Cerebellar nuclear complex (tissue), 1 donor: ENCODE data around the gene PUM1.
"Not testable (repeated sequence)": the region's sequence is repeated elsewhere in the genome, so short reads cannot be mapped to it uniquely, and the experiment has no call there.

Experiments
- DNase-seq, 2 experiments: peaks; one replicate each; lab custom pipeline; 2025; lab: John Stamatoyannopoulos, UW

PUM1 gene

DNA sequence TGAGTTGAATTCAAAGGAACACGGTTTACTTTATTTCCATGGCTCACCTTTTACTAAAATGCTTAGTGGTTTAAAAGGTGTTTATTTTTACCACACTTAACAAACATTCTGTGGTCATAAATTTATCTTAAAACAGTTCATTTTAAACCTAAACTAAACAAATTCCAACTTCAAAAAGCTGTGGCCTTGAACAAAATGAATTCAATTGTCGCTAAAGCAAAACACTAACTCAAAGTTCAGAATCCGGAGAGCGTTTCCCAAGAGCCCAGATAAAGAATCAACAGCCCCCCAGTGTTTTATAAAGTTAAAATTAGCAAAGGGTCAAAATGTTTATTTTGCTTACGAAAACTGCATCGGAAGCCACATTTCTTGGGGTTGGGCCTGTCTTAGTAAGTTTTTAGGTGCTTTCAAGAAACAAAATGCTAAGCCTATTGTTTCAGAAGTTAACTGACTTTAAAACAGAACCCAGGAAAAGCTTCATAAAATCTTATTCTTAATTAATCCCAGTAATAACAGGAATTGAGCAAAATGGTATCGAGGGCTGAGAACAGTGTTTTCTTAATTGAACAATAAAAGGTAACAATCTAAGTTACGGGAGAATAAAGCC is 1.3 kb downstream of the PUM1 start:
- no peak for DNase-seq

GRCh38 chr1:31063631-31064030 is 1.9 kb downstream of the PUM1 start:
- no peak for DNase-seq

DNA sequence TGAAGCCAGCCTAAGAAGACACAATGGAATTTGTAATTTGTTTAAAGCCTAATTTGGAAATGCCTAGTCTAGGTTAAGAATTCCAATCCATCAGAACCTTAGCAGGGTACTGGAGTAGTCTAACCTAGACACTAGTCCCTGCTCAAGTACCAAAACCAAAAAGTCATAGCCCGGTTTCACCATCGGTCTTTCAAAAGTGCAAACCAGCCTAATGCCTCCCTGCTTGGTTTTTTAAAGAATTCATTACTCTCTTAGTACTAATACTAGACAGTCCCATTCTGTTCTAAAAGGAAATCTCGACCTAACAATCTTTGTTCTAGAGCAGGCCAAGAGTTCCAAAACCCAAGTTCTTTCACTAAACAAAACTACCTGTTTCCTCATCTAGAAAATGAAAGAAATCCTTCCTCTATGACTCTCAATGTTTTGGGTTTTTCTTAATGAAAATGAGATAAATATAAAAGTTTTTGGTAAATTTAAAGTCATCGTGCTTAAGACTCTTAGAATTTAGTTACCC is 2.6 kb downstream of the PUM1 start:
- DNase-seq, result no peak

- not testable (repeated sequence) for DNase-seq
Observed at GRCh38 chr1:31062162-31062866, 3.2 kb downstream of the PUM1 start.

DNA sequence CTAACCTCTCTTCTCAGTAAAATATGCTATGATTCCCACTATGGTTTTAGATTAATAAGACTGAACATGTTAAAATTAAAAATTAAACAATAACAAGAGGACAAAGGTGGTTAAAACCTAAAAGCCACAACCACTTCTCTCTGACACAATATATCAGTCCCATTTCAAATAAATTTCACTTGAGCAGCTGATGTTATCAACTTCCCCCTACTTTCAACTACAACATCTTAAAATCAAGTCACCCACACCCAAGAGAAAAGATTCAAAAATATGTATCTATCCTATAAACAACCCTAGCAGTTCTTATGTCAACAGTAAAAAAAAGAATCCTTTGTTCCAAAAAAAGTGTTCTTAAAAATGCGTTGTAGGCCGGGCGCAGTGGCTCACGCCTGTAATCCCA is 7.5 kb downstream of the PUM1 start:
- no peak for DNase-seq

- DNase-seq, result no peak
Observed at GRCh38 chr1:31055953-31056352, 9.6 kb downstream of the PUM1 start.

DNA sequence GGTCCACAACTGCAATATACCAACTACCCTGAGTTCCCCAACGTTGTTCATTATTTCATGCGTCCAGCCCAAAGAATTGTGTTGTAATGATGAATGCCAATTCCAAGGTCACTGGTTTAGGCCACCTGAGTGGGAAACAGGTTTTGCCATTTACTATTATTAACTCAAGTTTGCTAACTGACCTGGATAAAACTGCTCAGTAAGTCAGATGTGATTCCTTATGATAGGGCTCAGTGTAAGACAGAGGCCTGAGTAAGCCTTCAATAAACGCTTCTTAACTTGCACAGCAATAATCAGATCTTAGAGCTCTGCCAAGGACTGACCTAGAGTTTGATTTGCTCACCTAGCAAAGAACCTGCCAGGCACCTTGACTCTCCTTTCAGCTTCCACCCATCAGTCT is 10.0 kb downstream of the PUM1 start:
- DNase-seq, result no peak

DNA sequence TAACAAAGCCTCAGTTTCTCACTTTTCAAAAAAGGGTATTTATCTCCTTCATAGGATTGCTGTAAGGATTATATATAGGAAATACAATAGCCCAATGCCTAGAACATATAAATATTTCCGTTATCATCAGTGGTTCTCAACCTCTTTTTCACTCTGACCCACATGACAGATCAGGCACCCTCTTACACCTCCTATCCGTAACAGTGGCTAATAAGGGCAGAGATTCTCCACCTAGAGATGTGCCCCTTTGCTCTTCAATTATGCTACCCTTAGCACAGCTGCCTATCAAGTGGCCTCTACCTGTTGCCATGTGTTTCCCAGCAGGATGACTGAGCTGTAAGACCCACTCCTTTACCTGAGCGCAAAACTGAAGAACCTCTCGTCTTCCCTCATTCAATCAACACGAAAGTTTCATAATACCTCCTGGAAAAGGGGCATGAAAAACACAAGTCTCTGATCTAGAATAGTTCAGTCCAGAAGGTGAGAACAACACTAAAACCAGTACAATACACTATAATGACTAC is 10.5 kb downstream of the PUM1 start:
- DNase-seq, result no peak

DNA sequence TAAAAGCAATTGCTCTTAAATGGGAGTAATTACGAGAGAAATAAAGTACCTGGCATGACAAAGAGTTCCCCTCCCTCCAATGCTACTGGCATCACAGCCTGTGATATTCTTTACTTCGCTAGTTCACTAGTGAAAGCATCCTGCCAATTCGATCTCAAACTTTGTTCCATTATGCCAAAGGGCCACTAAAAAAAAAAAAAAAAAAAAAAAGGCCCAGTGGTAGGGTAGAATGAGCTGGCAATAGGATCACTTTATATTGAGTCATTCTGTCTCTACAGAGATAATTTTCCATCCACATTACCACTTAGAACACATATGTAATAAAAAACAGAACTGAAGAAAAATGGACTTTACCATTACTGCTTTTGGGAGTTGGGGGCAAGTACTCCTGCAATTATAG is 11.2 kb downstream of the PUM1 start:
- DNase-seq, result no peak

- not testable (repeated sequence) for DNase-seq
Observed at GRCh38 chr1:31052613-31053012, 12.9 kb downstream of the PUM1 start.

DNA sequence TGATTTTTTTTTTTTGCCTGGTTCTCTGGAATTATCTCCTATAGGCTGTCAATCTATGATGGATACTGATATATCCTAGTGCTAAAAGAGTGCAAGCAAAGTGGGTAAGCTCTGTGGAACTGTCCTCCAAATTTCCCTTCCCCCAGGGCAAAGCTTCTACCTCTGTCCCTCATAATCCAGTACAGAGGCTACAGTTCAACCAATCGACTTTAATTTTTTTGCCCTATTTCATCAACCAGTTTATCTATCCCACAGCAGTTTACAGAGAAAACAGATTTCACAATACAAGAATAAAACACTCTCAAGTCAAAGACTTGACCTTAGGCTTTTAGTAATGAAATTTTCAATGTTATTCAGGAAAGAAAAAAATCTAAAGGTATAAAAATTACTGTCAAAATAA is 13.9 kb downstream of the PUM1 start:
- no peak for DNase-seq

- not testable (repeated sequence) for DNase-seq
Observed at GRCh38 chr1:31047507-31047906, 18.0 kb downstream of the PUM1 start.

- DNase-seq, result no peak
Observed at GRCh38 chr1:31043631-31044030, 21.9 kb downstream of the PUM1 start.

DNA sequence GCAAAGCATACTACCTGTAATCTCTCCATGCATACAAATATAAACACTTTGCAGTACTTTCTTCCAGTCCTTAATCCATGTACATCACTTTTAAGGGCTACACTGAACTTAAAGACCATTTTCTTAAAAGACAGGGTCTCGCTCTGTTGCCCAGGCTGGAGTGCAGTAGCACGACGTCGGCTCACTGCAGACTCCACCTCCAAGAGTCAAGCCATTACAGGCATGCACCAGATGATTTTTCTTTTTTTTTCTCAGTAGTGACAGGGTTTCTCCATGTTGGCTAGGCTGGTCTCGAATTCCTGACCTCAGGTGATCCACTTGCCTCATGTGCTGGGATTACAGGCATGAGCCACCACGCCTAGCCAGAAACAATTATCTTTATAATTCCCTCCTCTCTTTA is 22.9 kb downstream of the PUM1 start:
- no peak for DNase-seq

- DNase-seq, result no peak
Observed at GRCh38 chr1:31041529-31041928, 24.0 kb downstream of the PUM1 start.

DNA sequence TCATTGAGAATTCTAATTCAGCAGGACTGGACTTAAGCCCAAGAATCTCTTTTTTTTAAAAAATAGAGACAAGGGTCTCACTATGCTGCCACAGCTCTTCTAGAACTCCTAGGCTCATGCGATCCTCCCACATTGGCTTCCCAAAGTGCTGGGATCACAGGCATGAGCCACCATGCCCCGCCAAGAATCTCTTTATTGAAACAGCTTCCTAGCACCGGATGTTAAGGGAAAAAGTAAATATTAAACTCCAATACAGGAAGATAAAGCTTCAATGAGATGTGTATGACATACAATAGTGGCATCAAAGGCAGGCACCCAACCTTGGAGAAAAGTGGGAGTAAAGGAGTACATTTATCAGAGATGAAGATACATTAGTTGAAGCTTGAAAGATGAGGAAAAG is 25.5 kb downstream of the PUM1 start:
- DNase-seq, result no peak

DNA sequence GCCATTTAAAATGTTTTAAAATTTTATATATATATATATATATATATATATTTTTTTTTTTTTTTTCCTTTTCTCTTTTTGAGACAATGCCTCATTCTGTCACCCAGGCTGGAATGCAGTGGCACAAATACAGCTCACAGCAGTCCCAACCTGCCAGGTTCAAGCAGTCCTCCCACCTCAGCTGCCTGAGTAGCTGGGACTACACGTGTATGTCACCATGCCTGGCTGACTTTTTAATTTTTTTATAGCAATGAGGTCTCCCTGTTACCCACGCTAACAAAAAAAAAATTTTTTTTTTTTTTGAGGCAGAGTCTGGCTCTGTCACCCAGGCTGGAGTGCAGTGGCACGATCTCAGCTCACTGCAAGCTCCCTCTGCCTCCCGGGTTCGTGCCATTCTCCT is 26.6 kb downstream of the PUM1 start:
- DNase-seq, result not testable (repeated sequence)

GRCh38 chr1:31038360-31038759 is 27.2 kb downstream of the PUM1 start:
- no peak for DNase-seq

DNA sequence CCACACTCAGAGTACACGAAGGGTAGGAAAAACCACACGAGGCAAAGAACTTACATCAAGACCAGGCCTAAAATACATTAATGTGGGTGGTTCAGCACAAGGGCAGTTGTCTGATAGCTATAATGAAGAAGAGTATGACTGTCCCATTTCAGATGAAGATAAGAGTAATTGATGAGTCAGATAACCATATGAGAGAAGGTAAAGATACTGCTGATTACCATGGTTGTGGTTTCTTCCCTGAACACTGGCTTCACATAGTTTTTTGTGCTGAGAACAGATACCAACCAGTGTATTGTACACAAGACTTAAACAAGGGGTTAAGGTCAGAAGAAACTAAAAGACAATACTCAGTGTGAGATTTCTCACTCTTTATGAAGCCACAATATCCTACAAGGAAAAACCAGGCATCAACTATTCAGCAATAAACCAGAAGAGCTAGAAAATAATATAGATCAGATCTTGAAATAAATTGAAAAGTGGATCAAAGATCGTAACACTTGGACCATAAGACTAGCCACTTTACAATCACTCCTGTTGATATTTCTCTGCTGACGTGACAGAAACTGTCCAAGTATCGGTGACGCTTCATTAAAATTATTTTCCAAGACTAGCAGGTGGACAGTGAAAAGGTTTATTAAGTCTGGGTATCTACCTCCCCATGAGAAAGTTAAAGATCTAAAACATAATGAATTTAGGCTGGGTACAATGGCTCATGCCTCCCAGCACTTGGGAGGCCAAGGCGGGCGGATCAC is 28.6 kb downstream of the PUM1 start:
- no peak for DNase-seq

- no peak for DNase-seq
Observed at GRCh38 chr1:31033598-31033997, 31.9 kb downstream of the PUM1 start.

DNA sequence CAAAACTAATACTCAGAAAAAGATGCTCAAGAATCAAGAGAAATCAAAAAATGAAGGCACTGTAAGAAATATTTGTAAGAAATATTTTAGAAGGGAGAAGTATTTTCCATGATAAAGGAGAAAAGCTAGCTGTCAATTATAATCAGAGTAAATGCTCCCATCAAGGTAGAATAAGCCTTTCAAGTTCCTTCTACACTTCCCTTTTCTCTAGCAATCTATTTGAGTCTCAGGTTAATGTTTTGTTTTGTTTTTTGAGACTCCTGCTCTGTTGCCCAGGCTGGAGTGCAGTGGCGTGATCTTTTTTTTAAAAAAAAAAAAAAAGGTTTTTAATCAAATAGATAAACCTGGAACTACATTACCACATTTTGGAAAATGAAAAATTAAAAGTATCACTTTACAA is 33.3 kb downstream of the PUM1 start:
- no peak for DNase-seq

DNA sequence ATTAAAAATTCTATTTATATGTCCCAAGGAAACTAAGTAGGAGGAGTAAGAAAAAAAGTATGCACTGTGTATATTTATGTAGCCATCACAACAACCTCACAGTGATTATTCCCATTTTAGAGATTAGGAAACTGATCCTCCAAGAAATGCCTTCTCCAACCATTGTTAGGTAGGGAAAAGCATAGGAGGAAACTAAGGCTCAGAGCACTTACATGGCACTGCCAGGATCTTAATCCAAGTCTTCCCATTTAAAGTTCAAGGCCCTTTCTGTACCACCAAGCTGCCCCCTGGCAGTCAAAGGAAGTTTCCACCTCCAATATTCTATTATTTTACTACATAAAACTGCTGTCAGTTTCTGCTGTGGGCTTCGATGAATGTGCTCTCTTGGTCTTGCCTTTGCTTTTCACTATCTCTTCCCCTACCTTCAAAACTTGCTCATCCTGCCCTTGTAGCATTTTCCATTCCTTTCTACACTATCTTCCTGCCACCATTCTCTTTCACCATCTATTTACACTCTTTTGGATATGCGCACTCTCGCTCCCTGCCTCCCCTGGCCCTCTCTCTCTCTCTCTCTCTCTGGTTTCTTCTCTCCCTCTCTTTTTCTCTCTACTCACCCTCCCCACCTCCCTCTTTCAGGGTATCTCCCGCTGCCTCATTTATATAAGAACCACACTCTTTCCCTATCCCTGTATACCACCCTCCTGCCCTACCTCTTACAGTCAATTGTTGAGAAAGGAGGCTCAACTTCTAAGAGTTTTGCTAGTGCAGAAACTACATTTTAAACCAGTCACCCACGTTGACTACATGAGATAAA is 34.0 kb downstream of the PUM1 start:
- no peak for DNase-seq
